ENCODE results near the gene GNAS-AS1. TPM values are rescaled to one million over a fixed set of nuclear protein-coding genes. Genes with fewer than 3 reads are reported as not detected.

GNAS-AS1 gene
- total RNA-seq, 4 donors from 2014 or later, result 0.55 to 1.1 TPM; not detected in 2

GRCh38 chr20:58802061-58802460 lies 48.6 kb downstream of the GNAS-AS1 start:
- in situ Hi-C loops (cut with MboI; ENCODE audit: low pct_ligation_motif_present in 1 of 4, low pct_unique_long_range_greater_than_20kb in 1 of 4, low sequenced_read_pairs in 3 of 4) (no loop called here), intact Hi-C loops (cut with DNase I; ENCODE audit: low total_unique reads) (no loop called here)
- no peaks in the 10 kb centered on the region for H3K4me1 ChIP-seq

GRCh38 chr20:58800134-58800871 lies 50.4 kb downstream of the GNAS-AS1 start:
- 64 to 78% methylated on average over 11 to 22 of the region's 22 CpGs for WGBS, 2 donors (ENCODE audit: low coverage in 1 of 2)
- no peak overlapping the region for H3K27ac ChIP-seq
- H3K4me3 ChIP-seq, result no peak overlapping the region
- no peaks in the 10 kb centered on the region for H3K9me3 ChIP-seq
- no peaks in the 10 kb centered on the region for H3K36me3 ChIP-seq
- H3K27me3 ChIP-seq, result no peaks in the 10 kb centered on the region
- DNase-seq, result no peak
- no peaks in the 10 kb centered on the region for H3K4me1 ChIP-seq
- in situ Hi-C loops (cut with MboI; ENCODE audit: low pct_ligation_motif_present in 1 of 4, low pct_unique_long_range_greater_than_20kb in 1 of 4, low sequenced_read_pairs in 3 of 4), result no loop called here
- intact Hi-C loops (cut with DNase I; ENCODE audit: low total_unique reads), result no loop called here
- TF ChIP-seq EP300 (IDR thresholded peaks at IDR 0.05; ENCODE audit: low read depth) (no peak), POLR2A (IDR thresholded peaks at IDR 0.05) (no peak), CTCF (IDR thresholded peaks at IDR 0.05) (no peak), POLR2AphosphoS5 (IDR thresholded peaks at IDR 0.05) (no peak)

More at GRCh38 chr20:58802061-58802460, 48.6 kb downstream of the GNAS-AS1 start:
- Histone ChIP-seq H3K9me3 (no peaks in the 10 kb centered on the region), H3K4me3 (no peak overlapping the region), H3K36me3 (no peaks in the 10 kb centered on the region), H3K27me3 (no peaks in the 10 kb centered on the region), H3K27ac (no peak overlapping the region)
- WGBS, 2 donors (ENCODE audit: low coverage in 1 of 2), result 88 to 91% methylated on average over 9 to 11 of the region's 11 CpGs
- DNase-seq, result no peak
- TF ChIP-seq CTCF (IDR thresholded peaks at IDR 0.05), result no peak
- no peak for TF ChIP-seq POLR2A (IDR thresholded peaks at IDR 0.05)
- TF ChIP-seq POLR2AphosphoS5 (IDR thresholded peaks at IDR 0.05), result no peak
- TF ChIP-seq EP300 (IDR thresholded peaks at IDR 0.05; ENCODE audit: low read depth), result no peak

- no peaks in the 10 kb centered on the region for H3K27me3 ChIP-seq
- no peak overlapping the region for H3K27ac ChIP-seq
- H3K4me3 ChIP-seq, result no peak overlapping the region
Measured at GRCh38 chr20:58797371-58798338, 53.0 kb downstream of the GNAS-AS1 start.

GRCh38 chr20:58795923-58796245 lies 54.8 kb downstream of the GNAS-AS1 start:
- no peaks in the 10 kb centered on the region for H3K4me1 ChIP-seq
- no peak overlapping the region for H3K27ac ChIP-seq
- H3K27me3 ChIP-seq, result peaks cover 4% of the 10 kb centered on the region
- TF ChIP-seq POLR2A (IDR thresholded peaks at IDR 0.05) (no peak), CTCF (IDR thresholded peaks at IDR 0.05) (no peak), POLR2AphosphoS5 (IDR thresholded peaks at IDR 0.05) (no peak), EP300 (IDR thresholded peaks at IDR 0.05; ENCODE audit: low read depth) (no peak)
- WGBS, 2 donors (ENCODE audit: low coverage in 1 of 2), result 80 to 100% methylated on average over 1 to 6 of the region's 6 CpGs
- no peak overlapping the region for H3K4me3 ChIP-seq
- no peak for DNase-seq
- in situ Hi-C loops (cut with MboI; ENCODE audit: low pct_ligation_motif_present in 1 of 4, low pct_unique_long_range_greater_than_20kb in 1 of 4, low sequenced_read_pairs in 3 of 4) (no loop called here), intact Hi-C loops (cut with DNase I; ENCODE audit: low total_unique reads) (no loop called here)
- H3K9me3 ChIP-seq, result no peaks in the 10 kb centered on the region
- no peaks in the 10 kb centered on the region for H3K36me3 ChIP-seq

More at GRCh38 chr20:58797371-58798338, 53.0 kb downstream of the GNAS-AS1 start:
- WGBS, 2 donors (ENCODE audit: low coverage in 1 of 2), result 76% methylated on average over 11 to 26 of the region's 26 CpGs
- Histone ChIP-seq H3K4me1 (no peaks in the 10 kb centered on the region), H3K9me3 (no peaks in the 10 kb centered on the region), H3K36me3 (no peaks in the 10 kb centered on the region)
- no peak for TF ChIP-seq EP300 (IDR thresholded peaks at IDR 0.05; ENCODE audit: low read depth)
- in situ Hi-C loops (cut with MboI; ENCODE audit: low pct_ligation_motif_present in 1 of 4, low pct_unique_long_range_greater_than_20kb in 1 of 4, low sequenced_read_pairs in 3 of 4), result no loop called here
- no peak for DNase-seq
- intact Hi-C loops (cut with DNase I; ENCODE audit: low total_unique reads), result no loop called here

Data from transverse colon (tissue), 4 donors.